NT2/D1 (cell line): Measurements from ENCODE around the gene GPAT3.
A peak's percentile ranks its signal among the peaks of the same experiment; 100 is the strongest.

Experiments used
- DNase-seq: peaks from one replicate; pipeline ENCODE4 v3.0.0-alpha.2; 2011; ENCODE audit warnings: low read depth, low spot score
- H3K27me3 ChIP-seq: 2 replicates; pipeline ENCODE4 v1.6.0; 2011; ENCODE audit warnings: mild to moderate bottlenecking; ENCODE audit not compliant: insufficient read length, insufficient read depth
- H3K36me3 ChIP-seq: 2 replicates; pipeline ENCODE4 v1.6.1; 2011; ENCODE audit warnings: mild to moderate bottlenecking, low read length, mixed read lengths; ENCODE audit not compliant: insufficient read depth, insufficient read length
- H3K4me1 ChIP-seq: 2 replicates; pipeline ENCODE4 v1.5.1; 2011; ENCODE audit not compliant: insufficient read depth, insufficient read length
- H3K4me3 ChIP-seq: 2 replicates; pipeline ENCODE4 v1.5.1; 2011; ENCODE audit warnings: low read depth; ENCODE audit not compliant: insufficient read length
- H3K9ac ChIP-seq: 2 replicates; pipeline ENCODE4 v1.6.0; 2011; ENCODE audit warnings: low read depth; ENCODE audit not compliant: insufficient read length
- H3K9me3 ChIP-seq: 2 replicates; pipeline ENCODE4 v1.5.1; 2011; ENCODE audit warnings: mild to moderate bottlenecking, low read length; ENCODE audit not compliant: insufficient read depth
- SUZ12 ChIP-seq: IDR thresholded peaks from 2 replicates; pipeline ENCODE4 v1.6.1; 2011; ENCODE audit not compliant: insufficient read length, insufficient read depth; ENCODE audit errors: extremely low read depth
- YY1 ChIP-seq: IDR thresholded peaks from 2 replicates; pipeline ENCODE4 v1.6.1; 2011; ENCODE audit not compliant: insufficient read length, insufficient read depth
- ZNF274 ChIP-seq: IDR thresholded peaks from 2 replicates; pipeline ENCODE4 v1.6.1; 2011; ENCODE audit warnings: mild to moderate bottlenecking, low read depth, low read length

GPAT3 gene

GRCh38 chr4:83527671-83528070 is 8.2 kb upstream of the GPAT3 start:
- no peaks in the 10 kb centered on the region for H3K36me3 ChIP-seq
- no peak overlapping the region for H3K4me3 ChIP-seq
- TF ChIP-seq ZNF274 (no peak), YY1 (no peak), SUZ12 (no peak)
- H3K27me3 ChIP-seq = peaks cover 2% of the 10 kb centered on the region
- no peak for DNase-seq
- H3K9ac ChIP-seq = no peak overlapping the region
- H3K9me3 ChIP-seq = no peaks in the 10 kb centered on the region; the same call in 1 of the 2 replicates
- no peaks in the 10 kb centered on the region for H3K4me1 ChIP-seq

GRCh38 chr4:83536362-83537272 is 709 bp downstream of the GPAT3 start:
- Histone ChIP-seq H3K9me3 (no peaks in the 10 kb centered on the region), H3K27me3 (peaks cover 67% of the 10 kb centered on the region), H3K4me3 (peak overlapping the region; percentile 73), H3K4me1 (no peaks in the 10 kb centered on the region), H3K36me3 (no peaks in the 10 kb centered on the region), H3K9ac (peak overlapping the region; percentile 79)
- TF ChIP-seq ZNF274 (no peak), YY1 (no peak)
- DNase-seq = no peak

GRCh38 chr4:83542225-83542624 is 6.3 kb downstream of the GPAT3 start:
- Histone ChIP-seq H3K9ac (no peak overlapping the region), H3K9me3 (no peaks in the 10 kb centered on the region), H3K4me1 (no peaks in the 10 kb centered on the region), H3K36me3 (no peaks in the 10 kb centered on the region), H3K27me3 (peaks cover 19% of the 10 kb centered on the region), H3K4me3 (no peak overlapping the region)
- no peak for DNase-seq
- TF ChIP-seq SUZ12 = no peak
- TF ChIP-seq ZNF274 = no peak
- TF ChIP-seq YY1 = no peak

GRCh38 chr4:83546786-83547185 is 10.9 kb downstream of the GPAT3 start:
- Histone ChIP-seq H3K9me3 (no peaks in the 10 kb centered on the region), H3K36me3 (no peaks in the 10 kb centered on the region), H3K27me3 (no peaks in the 10 kb centered on the region), H3K9ac (no peak overlapping the region), H3K4me1 (no peaks in the 10 kb centered on the region), H3K4me3 (no peak overlapping the region)
- no peak for TF ChIP-seq YY1
- no peak for TF ChIP-seq ZNF274
- DNase-seq = no peak

- H3K4me1 ChIP-seq = no peaks in the 10 kb centered on the region
- no peak for TF ChIP-seq ZNF274
- TF ChIP-seq YY1 = no peak
- no peak for TF ChIP-seq SUZ12
- H3K9ac ChIP-seq = no peak overlapping the region
- no peaks in the 10 kb centered on the region for H3K9me3 ChIP-seq
- no peak overlapping the region for H3K4me3 ChIP-seq
- no peaks in the 10 kb centered on the region for H3K27me3 ChIP-seq
- DNase-seq = no peak
- H3K36me3 ChIP-seq = no peaks in the 10 kb centered on the region
Observed at GRCh38 chr4:83548151-83548905, 12.4 kb downstream of the GPAT3 start.

GRCh38 chr4:83552083-83552482 is 16.2 kb downstream of the GPAT3 start:
- no peaks in the 10 kb centered on the region for H3K36me3 ChIP-seq
- no peak for DNase-seq
- H3K4me3 ChIP-seq = no peak overlapping the region
- no peaks in the 10 kb centered on the region for H3K4me1 ChIP-seq
- no peak overlapping the region for H3K9ac ChIP-seq
- H3K27me3 ChIP-seq = no peaks in the 10 kb centered on the region
- TF ChIP-seq ZNF274 (no peak), YY1 (no peak)
- H3K9me3 ChIP-seq = no peaks in the 10 kb centered on the region

- Histone ChIP-seq H3K4me3 (no peak overlapping the region), H3K9ac (no peak overlapping the region), H3K27me3 (no peaks in the 10 kb centered on the region), H3K36me3 (no peaks in the 10 kb centered on the region), H3K4me1 (no peaks in the 10 kb centered on the region), H3K9me3 (no peaks in the 10 kb centered on the region)
- no peak for TF ChIP-seq YY1
- DNase-seq = no peak
Observed at GRCh38 chr4:83552924-83553323, 17.0 kb downstream of the GPAT3 start.
